Left renal cortex interstitium (tissue), 4 donors: ENCODE results near the gene ABHD10. TPM values are rescaled to one million over a fixed set of nuclear protein-coding genes. Genes with fewer than 3 reads are reported as not detected.

Experiments used
- DNase-seq, 4 donors: peaks; one replicate each; pipeline ENCODE4 v3.0.0-alpha.2; 2013; ENCODE audit warnings: low read depth in 4 of 4, low spot score in 2 of 4, missing footprints in 1 of 4
- polyA plus RNA-seq, 4 donors: library from polyadenylated mRNA; unstranded; fragments of 120-200 nt; gene quantifications; one replicate each; pipeline ENCODE4 v1.2.1, GENCODE V29; 2013; ENCODE audit not compliant: insufficient read length in 4 of 4

ABHD10 gene
- polyA plus RNA-seq, result 10 to 100 TPM; 49.4 to 58.8 (median 52.2) TPM

DNA sequence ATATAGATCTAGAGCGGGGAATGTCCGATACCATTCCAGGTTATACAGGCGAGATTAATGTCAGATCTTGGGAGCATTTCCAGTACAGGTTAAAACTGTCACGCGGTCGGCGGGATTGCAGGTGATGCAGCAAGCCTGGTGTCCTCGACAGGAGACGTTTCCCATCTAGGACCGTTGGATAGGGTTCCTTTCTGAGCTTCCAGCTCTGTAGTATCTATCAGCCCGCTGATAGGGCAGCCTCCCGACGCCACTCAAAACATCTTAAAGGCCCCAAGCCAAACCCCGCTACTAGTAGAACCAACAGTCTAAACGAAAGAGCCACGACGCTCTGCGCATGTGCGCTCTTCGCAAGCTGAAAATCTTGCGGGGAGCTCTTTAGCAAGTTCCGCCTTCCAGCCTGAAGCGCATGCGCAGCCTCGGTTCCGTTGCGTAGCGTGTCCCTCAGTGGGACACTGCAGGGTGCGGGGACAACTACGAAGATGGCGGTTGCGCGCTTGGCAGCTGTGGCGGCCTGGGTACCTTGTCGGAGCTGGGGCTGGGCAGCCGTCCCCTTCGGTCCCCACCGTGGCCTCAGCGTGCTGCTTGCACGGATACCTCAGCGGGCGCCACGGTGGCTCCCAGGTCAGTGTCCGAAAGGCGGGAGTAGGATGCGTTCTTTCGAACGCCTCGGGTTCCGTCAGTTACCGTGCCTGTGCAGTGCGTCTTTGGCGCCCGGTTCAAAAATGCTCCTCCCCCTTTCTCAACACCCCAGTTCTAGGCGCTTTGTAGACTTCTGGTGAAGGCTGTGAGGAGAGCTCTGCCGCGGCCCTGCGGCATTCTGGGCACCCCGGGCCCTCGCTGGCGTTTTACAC is at the start of gene ABHD10:
TSS of gene ABHD10 (plus strand) at position 444 of the 851 bp plus-strand sequence. CDS start at position 480, 36 bp downstream.
- peak; percentile 92 to 99 (median 96) for DNase-seq

- DNase-seq, result no peak
These were observed 49.3 kb upstream of the ABHD10 start for GRCh38 chr3:111929484-111929883.

DNA sequence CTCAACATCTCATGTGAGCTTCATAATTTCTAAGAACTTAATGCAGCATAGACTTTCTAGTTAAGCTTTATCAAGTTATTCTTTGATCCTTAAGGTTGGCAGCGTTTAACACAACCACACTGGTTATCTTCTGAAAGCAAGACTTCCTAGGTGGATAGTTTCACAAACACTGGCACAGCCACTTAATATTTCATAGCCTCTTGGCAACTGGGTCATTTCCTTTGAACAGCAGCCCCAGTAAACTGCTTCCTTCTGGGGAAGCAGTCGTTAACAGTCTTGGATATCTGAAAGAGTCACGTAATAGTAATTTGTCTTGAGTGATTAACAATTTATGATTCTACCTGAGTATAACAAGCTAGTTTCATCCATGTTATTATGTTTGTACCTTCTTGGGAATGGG is 45.9 kb upstream of the ABHD10 start:
- no peak for DNase-seq

- DNase-seq, result no peak
These were observed 42.5 kb upstream of the ABHD10 start for GRCh38 chr3:111936191-111936841.

DNA sequence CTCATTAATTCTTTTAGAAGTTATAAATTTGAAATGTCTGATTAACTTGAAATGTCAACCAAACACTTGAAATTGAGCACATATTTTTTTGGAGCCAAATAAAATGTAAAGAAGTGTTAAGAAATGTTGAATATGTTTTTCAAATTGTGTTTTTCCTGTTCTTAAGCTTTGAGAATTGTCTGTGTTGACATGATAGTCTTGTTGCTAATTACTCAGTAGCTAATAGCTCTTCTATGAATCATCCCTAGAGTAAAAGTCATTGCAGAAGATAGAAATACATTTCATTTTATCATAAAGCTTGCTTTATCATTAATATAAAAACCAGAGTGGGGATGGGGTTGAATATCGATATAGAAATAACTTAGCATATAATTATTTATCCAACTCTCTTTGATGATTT is 41.9 kb upstream of the ABHD10 start:
- no peak for DNase-seq

- DNase-seq, result no peak
These were observed 41.0 kb upstream of the ABHD10 start for GRCh38 chr3:111937871-111938270.

DNA sequence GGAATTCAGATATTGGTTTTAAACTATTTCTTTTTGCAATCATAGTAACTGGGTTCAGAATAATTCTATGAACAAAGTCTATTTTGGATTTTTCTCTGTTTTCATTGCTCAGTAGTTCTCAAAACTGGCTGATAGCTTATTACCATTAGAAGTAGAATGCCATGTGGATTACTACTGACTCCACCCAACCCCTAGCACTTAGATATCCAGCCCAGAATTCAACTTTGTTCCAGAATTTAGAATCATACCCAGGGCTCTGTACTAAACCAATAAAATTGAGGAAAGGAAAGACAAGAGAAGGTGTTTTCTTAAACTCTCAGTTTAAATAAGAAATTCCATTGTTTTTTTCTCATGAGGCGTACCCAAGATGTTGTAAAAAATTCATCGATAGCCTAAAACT is 39.0 kb upstream of the ABHD10 start:
- DNase-seq, result no peak

DNA sequence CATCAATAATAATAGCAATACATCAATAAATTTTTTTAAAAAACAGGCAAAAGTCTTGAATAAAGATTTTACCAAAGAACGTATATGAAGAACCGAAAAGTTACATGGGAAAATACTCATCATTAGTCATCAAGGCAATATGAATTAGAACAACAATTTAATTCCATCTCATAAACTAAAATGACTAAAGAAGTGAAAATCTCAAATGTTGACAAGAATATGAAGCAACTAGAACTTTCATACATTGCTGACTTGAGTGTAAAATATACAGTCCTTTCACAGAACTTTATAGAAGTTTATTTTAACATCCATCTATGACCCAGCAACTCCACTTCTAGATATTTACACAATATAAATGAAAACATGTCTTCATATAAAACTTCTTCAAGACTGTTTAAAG is 35.3 kb upstream of the ABHD10 start:
- DNase-seq, result no peak

- no peak for DNase-seq
These were observed 34.5 kb upstream of the ABHD10 start for GRCh38 chr3:111944372-111944771.

DNA sequence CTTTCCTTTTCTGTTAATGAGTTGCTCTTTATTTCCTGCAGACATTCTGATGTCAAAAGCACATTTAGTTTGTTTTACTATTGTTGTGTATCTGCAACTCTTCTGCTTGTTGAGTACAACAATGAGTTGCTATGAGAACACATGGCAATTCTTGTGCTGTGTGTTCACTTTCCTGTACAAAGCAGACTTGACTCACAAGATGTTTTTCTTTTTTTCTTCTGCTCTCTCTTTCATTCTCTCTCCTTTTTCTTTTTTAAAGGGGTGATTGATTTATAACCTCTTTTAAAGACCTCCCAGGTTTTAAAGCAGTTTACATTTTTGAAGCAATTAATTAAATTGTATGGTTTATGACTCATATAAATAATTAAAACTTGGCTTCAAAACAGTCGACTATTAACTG is 31.6 kb upstream of the ABHD10 start:
- DNase-seq, result no peak

DNA sequence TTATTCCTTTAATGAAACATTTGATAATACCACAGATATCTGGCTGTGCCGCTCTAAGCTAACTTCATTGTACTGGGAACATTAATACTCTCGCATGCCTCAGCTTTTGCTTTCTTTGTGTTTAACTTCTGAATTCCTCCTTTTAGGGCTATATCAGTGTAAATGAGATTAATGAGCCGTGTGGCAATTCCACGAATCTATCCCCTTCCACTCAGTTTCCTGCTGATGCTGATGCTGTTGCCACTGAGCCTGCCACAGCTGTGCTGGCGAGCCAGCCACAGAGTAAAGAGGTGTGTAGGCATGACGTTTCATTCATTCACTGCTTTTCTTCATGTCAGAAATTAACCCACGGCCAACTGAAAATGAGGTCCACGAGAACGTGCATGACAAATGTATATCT is 30.0 kb upstream of the ABHD10 start:
- no peak for DNase-seq

DNA sequence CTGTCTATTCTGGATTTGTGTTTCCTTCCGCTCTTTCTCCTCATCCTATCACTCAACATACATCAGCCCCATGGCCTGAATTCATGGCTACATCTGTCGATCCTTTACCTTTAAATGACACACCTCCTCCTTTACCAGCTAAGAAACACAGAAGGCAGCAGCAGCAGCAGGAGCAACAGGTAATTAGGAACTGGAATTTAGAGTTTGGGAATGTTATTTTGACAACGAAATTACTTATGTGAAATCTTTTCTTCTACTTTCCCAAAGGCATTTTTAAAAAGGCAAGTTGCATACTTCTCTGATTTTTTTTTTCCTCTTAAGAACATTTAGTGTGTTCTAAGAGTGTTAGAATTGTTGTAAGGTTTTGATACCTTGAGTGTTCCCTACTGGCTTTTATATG is 29.1 kb upstream of the ABHD10 start:
- DNase-seq, result no peak

- DNase-seq, result no peak
These were observed 27.8 kb upstream of the ABHD10 start for GRCh38 chr3:111951032-111951431.

- no peak for DNase-seq
These were observed 26.7 kb upstream of the ABHD10 start for GRCh38 chr3:111952086-111952485.

DNA sequence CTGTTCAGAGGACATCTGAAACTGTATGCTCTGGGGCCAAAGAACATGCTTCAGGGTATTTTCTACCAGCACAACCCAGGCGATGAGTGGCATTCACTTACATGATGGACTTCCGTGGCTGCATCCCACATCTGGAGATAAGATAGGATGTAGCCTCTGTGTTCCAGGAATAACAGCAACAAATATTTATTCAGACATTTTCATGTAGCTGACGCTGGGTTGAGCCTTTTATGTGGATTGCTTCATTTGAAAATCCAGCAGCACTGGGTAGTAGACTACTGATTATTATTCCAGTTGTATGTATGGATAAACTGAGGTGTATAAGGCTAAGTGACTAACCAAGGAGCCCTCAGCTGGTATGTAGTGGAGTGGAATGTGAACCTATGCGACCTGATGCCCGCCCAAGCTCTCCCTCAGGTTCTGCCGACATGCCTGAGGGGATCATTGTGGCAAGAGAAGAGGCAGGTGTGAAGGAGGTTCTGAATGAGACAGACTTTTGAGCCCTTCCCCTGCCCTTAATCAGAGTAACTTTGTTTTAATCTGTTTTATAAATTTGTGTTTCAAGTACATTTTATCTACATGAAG is 25.9 kb upstream of the ABHD10 start:
- DNase-seq, result no peak

DNA sequence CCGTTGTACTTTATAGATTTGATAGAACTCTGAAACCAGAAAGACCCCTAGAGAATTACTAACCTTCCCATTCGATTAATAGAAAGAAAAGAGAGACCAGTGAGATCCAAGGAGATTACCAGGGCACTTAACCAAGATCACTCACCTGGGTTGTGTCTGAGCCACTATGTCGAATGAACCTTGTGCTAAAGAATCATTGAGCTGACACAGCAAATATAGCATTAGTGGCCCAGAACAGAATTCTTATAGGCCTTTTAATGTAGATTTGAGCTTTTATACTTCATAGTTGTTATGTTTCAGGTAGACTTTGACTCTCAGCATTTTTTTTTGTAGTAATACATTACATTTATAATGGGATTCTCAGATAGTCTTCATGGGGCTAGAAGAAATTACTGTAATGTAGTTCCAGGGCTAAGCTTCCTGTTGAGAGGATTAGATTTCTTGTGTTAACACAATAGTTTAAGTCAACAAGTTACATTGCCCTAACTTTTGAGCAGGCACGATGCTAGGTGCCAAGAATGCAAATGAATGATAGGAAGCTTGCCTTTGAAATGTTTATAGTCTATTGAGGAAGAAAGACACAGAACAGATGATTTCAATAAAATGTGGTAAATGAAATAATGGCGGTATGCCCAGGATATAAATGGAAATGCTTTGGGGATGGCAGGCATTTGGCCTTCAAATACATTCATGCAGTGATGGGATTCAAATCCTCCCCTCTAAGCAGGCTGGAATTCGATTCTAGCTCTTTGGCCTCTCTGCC is 24.4 kb upstream of the ABHD10 start:
- no peak for DNase-seq

- no peak for DNase-seq
These were observed 22.9 kb upstream of the ABHD10 start for GRCh38 chr3:111955876-111956275.

DNA sequence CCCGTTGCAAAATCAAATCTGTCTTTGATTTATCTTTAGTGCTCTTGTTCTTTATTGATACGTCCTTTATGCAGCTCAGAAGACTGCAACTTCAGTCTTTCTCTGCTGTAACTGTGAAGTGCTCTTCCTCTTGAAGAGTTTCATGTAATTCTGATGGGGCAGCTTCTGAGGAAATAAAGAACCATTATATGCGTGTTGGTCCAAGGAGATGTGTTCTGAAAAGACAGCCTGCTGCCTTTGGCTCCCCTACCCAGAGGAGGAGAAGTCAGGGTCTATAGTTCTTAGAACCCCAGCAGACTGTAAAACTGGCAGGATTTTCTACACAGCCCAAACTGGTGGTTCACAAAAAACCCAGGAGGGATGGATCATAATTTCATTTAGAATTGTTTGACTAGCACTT is 22.4 kb upstream of the ABHD10 start:
- no peak for DNase-seq

DNA sequence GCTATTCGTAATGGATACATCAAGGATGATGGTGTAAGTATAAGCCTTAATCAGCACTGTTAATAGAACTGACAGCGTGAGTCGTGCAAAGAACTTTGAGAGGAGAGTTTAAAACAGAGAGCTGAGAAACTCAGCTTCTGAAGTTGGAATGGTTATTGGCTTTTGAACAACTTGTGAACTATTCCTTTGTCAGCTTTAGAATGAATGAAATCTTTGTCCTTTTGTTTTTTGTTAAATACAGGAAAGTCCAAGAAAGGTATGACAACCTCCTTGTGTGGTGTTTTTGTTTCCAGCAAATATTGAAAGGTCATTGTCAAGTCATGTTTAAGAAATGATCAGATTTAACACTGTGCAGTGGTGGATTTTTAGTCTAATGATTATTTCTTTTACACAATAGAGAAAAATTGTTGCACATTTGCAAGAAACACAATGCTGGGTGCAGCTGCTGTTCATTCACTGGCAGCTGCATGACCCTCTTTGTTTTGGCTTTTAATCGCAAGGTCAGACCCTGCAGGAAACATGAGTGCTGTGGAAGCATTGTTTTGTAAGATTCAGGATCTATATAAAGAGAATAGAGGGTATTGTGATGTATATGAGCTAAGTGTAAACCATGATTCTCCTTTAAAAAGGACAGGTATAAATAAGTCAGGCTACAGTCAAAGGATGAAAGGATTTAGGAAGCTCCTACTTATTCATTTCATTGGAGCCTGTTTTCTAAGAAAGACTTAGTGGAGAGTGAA is 21.7 kb upstream of the ABHD10 start:
- no peak for DNase-seq

- DNase-seq, result no peak
These were observed 17.2 kb upstream of the ABHD10 start for GRCh38 chr3:111961461-111962164.
